SK-N-SH (cell line): ENCODE results near the gene DOK1. TPM values are rescaled to one million over a fixed set of nuclear protein-coding genes. Genes with fewer than 3 reads are reported as not detected.
A peak's percentile ranks its signal among the peaks of the same experiment; 100 is the strongest.

ENCODE experiments used
- CTCF ChIA-PET: fragments of 300-600, 350-600 bp; formaldehyde crosslinking; extraction: SDS; loops from one replicate; lab custom pipeline; 2021; lab: Yijun Ruan, JAX
- POLR2A ChIA-PET: fragments of 350-600 bp; sonication (Branson Sonifier 250); formaldehyde crosslinking; extraction: SDS; loops from one replicate; lab custom pipeline; 2020; ENCODE audit warnings: antibody characterized with exemption, inconsistent platforms; lab: Yijun Ruan, JAX
- DNase-seq: peaks from one replicate; pipeline ENCODE4 v3.0.0; 2012
- H2AFZ ChIP-seq: fragments of 200-600 bp; sonication (generic); 2 replicates; pipeline ENCODE4 v1.8.1; 2016; ENCODE audit warnings: antibody characterized with exemption, mild to moderate bottlenecking, low read depth
- H3F3A ChIP-seq: fragments of 200-600 bp; sonication (generic); replicated peaks from 2 replicates; pipeline ENCODE3; 2016; ENCODE audit warnings: antibody characterized with exemption, mild to moderate bottlenecking; ENCODE audit not compliant: insufficient read depth
- H3K27ac ChIP-seq, 2 experiments: fragments of 200-500 bp in 1 of 2; fragments of 200-600 bp in 1 of 2; sonication (Bioruptor generic) in 1 of 2; sonication (generic), shearing (Covaris generic) in 1 of 2; 2 replicates each; pipeline versions ENCODE4 v1.5.1 to v1.6.1; 2014 to 2016; ENCODE audit warnings: low read depth in 2 of 2, inconsistent platforms in 1 of 2, low read length in 1 of 2, mild to moderate bottlenecking in 1 of 2, mixed read lengths in 1 of 2
- H3K27me3 ChIP-seq: fragments of 200-600 bp; sonication (generic), shearing (Covaris generic); 2 replicates; pipeline ENCODE4 v1.6.1; 2016; ENCODE audit warnings: mixed run types; ENCODE audit not compliant: insufficient read depth
- H3K36me3 ChIP-seq, 2 experiments: fragments of 200-500 bp in 1 of 2; fragments of 200-600 bp in 1 of 2; sonication (Bioruptor generic) in 1 of 2; sonication (generic) in 1 of 2; replicated peaks in 1 of 2; 2 replicates each; pipeline versions ENCODE3 to v1.5.1; 2014 to 2016; ENCODE audit warnings: low read length in 1 of 2, mild to moderate bottlenecking in 1 of 2; ENCODE audit not compliant: insufficient read depth in 2 of 2, control insufficient read depth in 1 of 2
- H3K4me1 ChIP-seq, 2 experiments: fragments of 200-500 bp in 1 of 2; fragments of 200-600 bp in 1 of 2; sonication (Bioruptor generic) in 1 of 2; sonication (generic), shearing (Covaris generic) in 1 of 2; 2 replicates each; pipeline versions ENCODE4 v1.5.1 to v1.6.1; 2014 to 2016; ENCODE audit warnings: low read depth in 1 of 2, low read length in 1 of 2, mixed run types in 1 of 2; ENCODE audit not compliant: insufficient read depth in 2 of 2, control insufficient read depth in 1 of 2
- H3K4me2 ChIP-seq: fragments of 200-600 bp; sonication (generic), shearing (Covaris generic); 2 replicates; pipeline ENCODE4 v1.6.1; 2017; ENCODE audit warnings: mixed run types
- H3K4me3 ChIP-seq, 2 experiments: fragments of 200-500 bp in 1 of 2; fragments of 200-600 bp in 1 of 2; sonication (Bioruptor generic) in 1 of 2; sonication (generic), shearing (Covaris generic) in 1 of 2; 2 replicates each; pipeline versions ENCODE4 v1.5.1 to v1.8.1; 2014 to 2016; ENCODE audit warnings: low read depth in 2 of 2, inconsistent platforms in 1 of 2, low read length in 1 of 2, mild to moderate bottlenecking in 1 of 2, mixed read lengths in 1 of 2, moderate library complexity in 1 of 2
- H3K79me2 ChIP-seq: fragments of 200-600 bp; sonication (generic); 2 replicates; pipeline ENCODE4 v1.8.1; 2017; ENCODE audit warnings: mild to moderate bottlenecking; ENCODE audit not compliant: insufficient read depth
- H3K9ac ChIP-seq: fragments of 200-600 bp; sonication (generic); 2 replicates; pipeline ENCODE4 v1.6.1; 2017; ENCODE audit warnings: mixed run types
- H3K9me2 ChIP-seq: fragments of 200-600 bp; sonication (generic); 2 replicates; pipeline ENCODE4 v1.6.1; 2017; ENCODE audit warnings: mixed run types
- H3K9me3 ChIP-seq: fragments of 200-600 bp; sonication (generic); 2 replicates; pipeline ENCODE4 v1.6.1; 2017; ENCODE audit warnings: mixed run types, mild to moderate bottlenecking, moderate library complexity
- H4K20me1 ChIP-seq: fragments of 200-600 bp; sonication (generic); 2 replicates; pipeline ENCODE4 v1.6.1; 2017; ENCODE audit warnings: mild to moderate bottlenecking, mixed run types; ENCODE audit not compliant: insufficient read depth
- ELF1 ChIP-seq: IDR thresholded peaks from 2 replicates; pipeline ENCODE4 v1.4.0; 2012
- EP300 ChIP-seq, 2 experiments: IDR thresholded peaks; 2 replicates each; pipeline versions ENCODE4 v1.4.0 to v1.6.1; 2012; ENCODE audit warnings: borderline replicate concordance in 1 of 2, low read depth in 1 of 2, low read length in 1 of 2
- FOSL2 ChIP-seq: IDR thresholded peaks from 2 replicates; pipeline ENCODE4 v1.4.0; 2012; ENCODE audit warnings: low read depth, mild to moderate bottlenecking, moderate library complexity, borderline replicate concordance
- FOXJ3 ChIP-seq: sonication (generic); formaldehyde crosslinking; IDR thresholded peaks from 2 replicates; pipeline ENCODE4 v1.5.1; 2020; ENCODE audit warnings: mild to moderate bottlenecking, missing genetic modification reagents
- IRF3 ChIP-seq: fragments of 150-350 bp; IDR thresholded peaks from 2 replicates; pipeline ENCODE4 v1.6.1; 2016; ENCODE audit warnings: mild to moderate bottlenecking, low read depth, low read length
- JUND ChIP-seq: IDR thresholded peaks from 2 replicates; pipeline ENCODE4 v1.4.0; 2012
- MAX ChIP-seq: IDR thresholded peaks from 2 replicates; pipeline ENCODE4 v1.4.0; 2012; ENCODE audit warnings: low read depth
- MXI1 ChIP-seq: IDR thresholded peaks from 2 replicates; pipeline ENCODE4 v1.6.1; 2012; ENCODE audit warnings: mild to moderate bottlenecking, low read depth, low read length, improper control_type of control experiment
- PBX3 ChIP-seq: IDR thresholded peaks from 2 replicates; pipeline ENCODE4; 2012
- RAD21 ChIP-seq: IDR thresholded peaks from 2 replicates; pipeline ENCODE4 v1.6.1; 2012; ENCODE audit warnings: mild to moderate bottlenecking, low read length
- RCOR1 ChIP-seq: fragments of 150-350 bp; IDR thresholded peaks from 2 replicates; pipeline ENCODE4 v1.6.1; 2017; ENCODE audit warnings: antibody characterized with exemption, low read length
- RFX5 ChIP-seq: IDR thresholded peaks from 2 replicates; pipeline ENCODE4 v1.6.1; 2012; ENCODE audit warnings: mild to moderate bottlenecking, improper control_type of control experiment, low read length
- RXRA ChIP-seq: IDR thresholded peaks from 2 replicates; pipeline ENCODE4 v1.4.0; 2012; ENCODE audit warnings: low read depth, mild to moderate bottlenecking, borderline replicate concordance
- SIN3A ChIP-seq: IDR thresholded peaks from 2 replicates; pipeline ENCODE4 v1.6.1; 2012; ENCODE audit warnings: low read depth, mild to moderate bottlenecking, low read length, moderate library complexity, borderline replicate concordance
- SMC3 ChIP-seq: IDR thresholded peaks from 2 replicates; pipeline ENCODE4 v1.6.1; 2012; ENCODE audit warnings: low read depth, low read length, improper control_type of control experiment
- TCF12 ChIP-seq: IDR thresholded peaks from 2 replicates; pipeline ENCODE4 v1.4.0; 2012
- TEAD4 ChIP-seq: IDR thresholded peaks from 2 replicates; pipeline ENCODE4 v1.4.0; 2012; ENCODE audit warnings: mild to moderate bottlenecking, borderline replicate concordance; ENCODE audit not compliant: insufficient read depth
- USF2 ChIP-seq: fragments of 150-350 bp; IDR thresholded peaks from 2 replicates; pipeline ENCODE4 v1.6.1; 2017; ENCODE audit warnings: antibody characterized with exemption, low read length, low read depth, borderline replicate concordance
- YY1 ChIP-seq: IDR thresholded peaks from 2 replicates; pipeline ENCODE4 v1.4.0; 2012; ENCODE audit warnings: low read depth, mild to moderate bottlenecking
- ZBTB33 ChIP-seq: IDR thresholded peaks from 2 replicates; pipeline ENCODE4 v1.4.0; 2012; ENCODE audit warnings: low read depth, borderline replicate concordance
- WGBS: methylation state at CpG from one replicate; pipeline ENCODE4 v1.1.6; 2017; ENCODE audit warnings: low lambda C conversion rate; 5-methylcytosine and 5-hydroxymethylcytosine counted together
- polyA plus RNA-seq, 3 experiments: library from polyadenylated mRNA; depleted of rRNA; stranded (reverse); fragments of >200 nt; gene quantifications; 2 replicates each; pipeline ENCODE4 v1.2.3, GENCODE V29; 2012
- TF ChIP-seq, protein P1 (sequence below): IDR thresholded peaks from 2 replicates; pipeline ENCODE4 v1.4.0; 2012; ENCODE audit warnings: low read depth, borderline replicate concordance

Gene DOK1
- polyA plus RNA-seq, 1 of the 3 experiments (the other 2 are of a cell fraction), result 25.3 TPM

DNA sequence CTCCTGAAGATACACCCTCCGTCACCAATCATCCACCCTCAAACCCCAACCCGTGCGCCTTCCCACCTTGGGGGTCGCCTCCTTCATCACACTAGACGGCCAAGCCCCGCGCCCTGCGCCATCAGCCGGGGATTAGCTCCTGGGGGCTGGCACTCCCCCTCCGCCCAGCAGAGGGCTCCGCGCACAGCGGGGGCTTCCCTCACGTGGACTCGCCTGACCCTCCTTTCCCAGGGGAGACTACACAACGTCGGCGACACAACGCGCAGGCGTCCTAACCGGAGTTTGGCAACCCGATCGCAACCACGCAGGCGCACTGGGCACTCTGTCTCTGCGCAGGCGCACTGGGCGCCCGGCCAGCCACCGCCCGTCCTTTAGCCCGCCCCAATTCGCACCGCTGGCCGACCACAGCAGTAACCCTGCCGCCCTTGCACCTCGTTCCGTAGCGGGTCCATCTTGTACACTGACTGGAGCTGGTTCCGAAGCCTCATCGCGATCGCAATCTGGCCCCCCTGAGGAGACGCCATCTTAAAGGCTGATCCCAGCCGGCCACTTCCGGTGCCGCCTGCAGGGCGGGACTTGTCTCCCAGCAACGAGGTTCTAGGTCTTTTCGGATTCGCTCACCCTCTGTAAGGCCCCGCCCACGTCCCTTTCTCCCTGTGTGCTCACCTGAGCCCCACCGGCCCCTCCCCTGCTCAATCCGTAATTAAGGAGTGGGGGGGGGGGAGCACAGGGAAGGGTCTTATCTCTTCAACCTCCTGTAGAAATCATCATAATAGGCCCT, 47.2 kb upstream of the DOK1 start, which contains the start of gene PCGF1 (continued):
- TF ChIP-seq TEAD4 (no peak), FOXJ3 (CRISPR knock-in tag) (no peak), RFX5 (peak; percentile 62; the same call in 1 of the 2 replicates), RAD21 (peak; percentile 57), RCOR1 (no peak), TCF12 (no peak), IRF3 (no peak), EP300 (IDR thresholded peaks at IDR 0.05; ENCODE audit: borderline replicate concordance in 1 of 2, low read depth in 1 of 2, low read length in 1 of 2) (no peak), YY1 (peak; percentile 95), FOSL2 (no peak), ELF1 (peak; percentile 80), SIN3A (no peak), MXI1 (peak; percentile 87; the same call in 1 of the 2 replicates)

DNA sequence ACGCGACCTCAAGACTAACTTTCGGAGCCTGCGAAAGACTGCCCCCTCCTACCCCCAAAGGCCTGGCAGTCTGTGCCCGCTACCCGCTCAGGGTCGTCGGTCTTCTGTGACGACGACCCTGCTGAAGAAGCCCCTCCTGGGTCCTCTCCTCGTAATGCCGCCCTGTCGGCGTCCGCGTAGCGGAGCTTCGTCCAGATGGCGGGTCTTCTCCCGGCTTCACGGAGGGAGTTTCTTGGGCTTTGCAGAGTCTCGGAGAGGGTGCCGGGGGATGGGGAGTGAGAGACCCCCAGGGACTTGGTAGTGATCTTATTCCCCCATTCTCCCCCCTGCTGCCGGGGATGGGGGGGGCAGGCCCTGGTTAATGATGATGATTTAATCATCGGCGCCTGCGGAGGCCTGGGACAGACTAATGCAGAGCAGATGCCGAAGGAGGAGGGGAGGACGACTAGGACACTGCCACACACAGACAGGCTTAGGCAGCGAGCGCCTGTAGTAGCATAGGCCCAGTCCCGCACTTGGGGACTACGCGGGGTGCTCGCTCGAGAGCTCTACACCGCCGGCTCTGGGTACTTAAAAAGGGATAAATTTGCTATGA, 46.5 kb upstream of the DOK1 start:
- H4K20me1 ChIP-seq, result no peaks in the 10 kb centered on the region
- peaks cover 22% of the 10 kb centered on the region; the same call in 1 of the 2 replicates for H3K79me2 ChIP-seq
- 9% methylated on average over 33 of the region's 38 CpGs for WGBS
- H3K27ac ChIP-seq, result peak overlapping the region; percentile 99 to 100
- H3K4me2 ChIP-seq, result peak overlapping the region; percentile 96
- H3K9ac ChIP-seq, result peak overlapping the region; percentile 95
- peak overlapping the region; percentile 84 to 86 for H3K4me3 ChIP-seq
- ChIA-PET POLR2A (interaction anchor here (0.9 to 2.3 kb wide), 6 partner anchors 10 to 34 kb away, joined by 3 to 11 read pairs (median 8); partner anchors contain the start of genes CCDC142, DQX1 and TTC31), CTCF (interaction anchor here (0.9 to 7.5 kb wide), 9 partner anchors 9 to 80 kb away, joined by 3 to 80 read pairs (median 5); partner anchors contain the start of genes AUP1, CCDC142, DQX1 and HTRA2)
- H3K9me2 ChIP-seq, result no peaks in the 10 kb centered on the region
- H3F3A ChIP-seq, result peaks cover 33% of the 10 kb centered on the region
- H3K4me1 ChIP-seq, result peaks cover 24 to 31% of the 10 kb centered on the region in 2 experiments; a peak in 3 of 4 replicates
- H3K9me3 ChIP-seq, result no peaks in the 10 kb centered on the region
- peak; percentile 87 for DNase-seq
- H3K36me3 ChIP-seq, result peaks cover 15 to 20% of the 10 kb centered on the region in 2 experiments
- no peaks in the 10 kb centered on the region for H3K27me3 ChIP-seq
- peak overlapping the region; percentile 85 for H2AFZ ChIP-seq
- peak; percentile 77 for TF ChIP-seq MAX
- TF ChIP-seq RAD21, result no peak
- no peak; the same call in 1 of the 2 replicates for TF ChIP-seq JUND
- peak; percentile 50 for TF ChIP-seq MXI1
- TF ChIP-seq, protein P1, sequence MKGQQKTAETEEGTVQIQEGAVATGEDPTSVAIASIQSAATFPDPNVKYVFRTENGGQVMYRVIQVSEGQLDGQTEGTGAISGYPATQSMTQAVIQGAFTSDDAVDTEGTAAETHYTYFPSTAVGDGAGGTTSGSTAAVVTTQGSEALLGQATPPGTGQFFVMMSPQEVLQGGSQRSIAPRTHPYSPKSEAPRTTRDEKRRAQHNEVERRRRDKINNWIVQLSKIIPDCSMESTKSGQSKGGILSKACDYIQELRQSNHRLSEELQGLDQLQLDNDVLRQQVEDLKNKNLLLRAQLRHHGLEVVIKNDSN, result no peak
- no peak for TF ChIP-seq YY1
- no peak for TF ChIP-seq SMC3
- TF ChIP-seq RXRA, result no peak
- TF ChIP-seq TEAD4, result peak; percentile 46; the same call in 1 of the 2 replicates
- peak; percentile 36 for TF ChIP-seq PBX3
- TF ChIP-seq USF2, result no peak
- no peak for TF ChIP-seq ZBTB33
- no peak for TF ChIP-seq IRF3
- peak; percentile 94 for TF ChIP-seq TCF12
